Activated T-helper 2 cell treated with anti-CD3 and anti-CD28 coated beads, Interferon-gamma antibody, Interleukin-2, Interleukin-4, amounts not matched to agents 10 μg/mL and 5 μg/mL and 100 μg/mL, durations not matched to agents 14 hours and 24 hours and 36 hours (primary cell): ENCODE data around the gene UFD1. TPM values are rescaled to one million over a fixed set of nuclear protein-coding genes. Genes with fewer than 3 reads are reported as not detected.

ENCODE experiments used
- total RNA-seq: library from RNA; stranded (reverse); gene quantifications from 2 replicates; pipeline ENCODE4 v1.2.3, GENCODE V29; 2022

Gene UFD1
- total RNA-seq, 1 donor from 2014 or later = 103 TPM

Other genes starting within 250 kb of the UFD1 start
- 0.60 and 1.5 TPM in 2 replicates for gene CLTCL1, start 187.5 kb downstream of the UFD1 start, total RNA-seq
- gene HIRA, start 47.5 kb downstream of the UFD1 start, total RNA-seq = 36.0 and 36.1 TPM in 2 replicates
- gene MRPL40, start 46.6 kb downstream of the UFD1 start, total RNA-seq = 32.2 and 34.8 TPM in 2 replicates
- 26.2 and 26.9 TPM in 2 replicates for gene C22orf39, start 31.5 kb downstream of the UFD1 start, total RNA-seq
- 101 and 108 TPM in 2 replicates for gene CDC45, start 727 bp upstream of the UFD1 start, total RNA-seq
- gene CLDN5, start 45.2 kb upstream of the UFD1 start, total RNA-seq = 1.2 and 1.5 TPM in 2 replicates
- 0.71 and 1.5 TPM in 2 replicates for gene SEPTIN5, start 235.3 kb upstream of the UFD1 start, total RNA-seq
- not detected in 2 replicates for gene GP1BB, start 244.3 kb upstream of the UFD1 start, total RNA-seq